Osteocyte (in vitro differentiated cells): ENCODE data around the gene PLEKHF1. TPM values are rescaled to one million over a fixed set of nuclear protein-coding genes. Genes with fewer than 3 reads are reported as not detected.

ENCODE experiments used
- DNase-seq: peaks from one replicate; pipeline ENCODE4 v3.0.0; 2021; ENCODE audit warnings: mixed read lengths; ENCODE audit not compliant: unreplicated experiment; ENCODE audit errors: extremely low spot score
- H3K27ac Mint-ChIP-seq: one replicate; pipeline ENCODE4 v1.8.0; 2021; ENCODE audit warnings: mild to moderate bottlenecking, mixed read lengths; ENCODE audit not compliant: unreplicated experiment
- H3K27me3 Mint-ChIP-seq: one replicate; pipeline ENCODE4 v1.8.0; 2021; ENCODE audit warnings: mixed read lengths; ENCODE audit not compliant: unreplicated experiment
- H3K36me3 Mint-ChIP-seq: one replicate; pipeline ENCODE4 v1.8.0; 2021; ENCODE audit warnings: mixed read lengths; ENCODE audit not compliant: unreplicated experiment
- H3K4me1 Mint-ChIP-seq: one replicate; pipeline ENCODE4 v1.8.0; 2021; ENCODE audit warnings: mixed read lengths; ENCODE audit not compliant: unreplicated experiment
- H3K4me3 Mint-ChIP-seq: one replicate; pipeline ENCODE4 v1.8.0; 2021; ENCODE audit warnings: mild to moderate bottlenecking, moderate library complexity, mixed read lengths; ENCODE audit not compliant: unreplicated experiment
- H3K9me3 Mint-ChIP-seq: one replicate; pipeline ENCODE4 v1.8.0; 2021; ENCODE audit warnings: mixed read lengths; ENCODE audit not compliant: unreplicated experiment
- CTCF ChIP-seq: fragments of 200-600 bp; sonication (generic); IDR thresholded peaks from 2 replicates; pipeline ENCODE4 v1.5.0; 2021; ENCODE audit warnings: antibody characterized with exemption, mild to moderate bottlenecking, moderate library complexity
- total RNA-seq: library from RNA; stranded (reverse); gene quantifications from 2 replicates; pipeline ENCODE4 v1.2.1, GENCODE V29; 2021

The PLEKHF1 gene
- total RNA-seq, 1 donor from 2014 or later, result 27.3 TPM

- H3K4me1 Mint-ChIP-seq, result peaks cover 42% of the 10 kb centered on the region
- H3K9me3 Mint-ChIP-seq, result no peaks in the 10 kb centered on the region
- no peak for DNase-seq
- no peak overlapping the region for H3K27ac Mint-ChIP-seq
- no peak for TF ChIP-seq CTCF
- H3K27me3 Mint-ChIP-seq, result no peaks in the 10 kb centered on the region
- no peak overlapping the region for H3K4me3 Mint-ChIP-seq
- H3K36me3 Mint-ChIP-seq, result peaks cover 31% of the 10 kb centered on the region
These were observed 7.7 kb downstream of the PLEKHF1 start for GRCh38 chr19:29672933-29673336.

- no peak overlapping the region for H3K4me3 Mint-ChIP-seq
- peaks cover 33% of the 10 kb centered on the region for H3K36me3 Mint-ChIP-seq
- no peaks in the 10 kb centered on the region for H3K9me3 Mint-ChIP-seq
- DNase-seq, result no peak
- no peak overlapping the region for H3K27ac Mint-ChIP-seq
- TF ChIP-seq CTCF, result no peak
- peaks cover 36% of the 10 kb centered on the region for H3K4me1 Mint-ChIP-seq
- H3K27me3 Mint-ChIP-seq, result no peaks in the 10 kb centered on the region
These were observed 8.4 kb downstream of the PLEKHF1 start for GRCh38 chr19:29673451-29674371.

GRCh38 chr19:29674374-29675119 lies 9.3 kb downstream of the PLEKHF1 start:
- H3K27me3 Mint-ChIP-seq, result no peaks in the 10 kb centered on the region
- TF ChIP-seq CTCF, result no peak
- no peak for DNase-seq
- no peaks in the 10 kb centered on the region for H3K9me3 Mint-ChIP-seq
- no peak overlapping the region for H3K27ac Mint-ChIP-seq
- peaks cover 29% of the 10 kb centered on the region for H3K36me3 Mint-ChIP-seq
- peaks cover 31% of the 10 kb centered on the region for H3K4me1 Mint-ChIP-seq
- H3K4me3 Mint-ChIP-seq, result no peak overlapping the region

- no peak for DNase-seq
- no peaks in the 10 kb centered on the region for H3K9me3 Mint-ChIP-seq
- H3K27ac Mint-ChIP-seq, result no peak overlapping the region
- peaks cover 31% of the 10 kb centered on the region for H3K4me1 Mint-ChIP-seq
- no peaks in the 10 kb centered on the region for H3K27me3 Mint-ChIP-seq
- H3K36me3 Mint-ChIP-seq, result peaks cover 27% of the 10 kb centered on the region
- no peak for TF ChIP-seq CTCF
- no peak overlapping the region for H3K4me3 Mint-ChIP-seq
These were observed 9.9 kb downstream of the PLEKHF1 start for GRCh38 chr19:29675120-29675649.
